ENCODE measurements around the gene BPGM. TPM values are rescaled to one million over a fixed set of nuclear protein-coding genes. Genes with fewer than 3 reads are reported as not detected.

BPGM gene
- total RNA-seq, 4 donors from 2014 or later, result 11.1 to 14.0 (median 12.4) TPM

DNA sequence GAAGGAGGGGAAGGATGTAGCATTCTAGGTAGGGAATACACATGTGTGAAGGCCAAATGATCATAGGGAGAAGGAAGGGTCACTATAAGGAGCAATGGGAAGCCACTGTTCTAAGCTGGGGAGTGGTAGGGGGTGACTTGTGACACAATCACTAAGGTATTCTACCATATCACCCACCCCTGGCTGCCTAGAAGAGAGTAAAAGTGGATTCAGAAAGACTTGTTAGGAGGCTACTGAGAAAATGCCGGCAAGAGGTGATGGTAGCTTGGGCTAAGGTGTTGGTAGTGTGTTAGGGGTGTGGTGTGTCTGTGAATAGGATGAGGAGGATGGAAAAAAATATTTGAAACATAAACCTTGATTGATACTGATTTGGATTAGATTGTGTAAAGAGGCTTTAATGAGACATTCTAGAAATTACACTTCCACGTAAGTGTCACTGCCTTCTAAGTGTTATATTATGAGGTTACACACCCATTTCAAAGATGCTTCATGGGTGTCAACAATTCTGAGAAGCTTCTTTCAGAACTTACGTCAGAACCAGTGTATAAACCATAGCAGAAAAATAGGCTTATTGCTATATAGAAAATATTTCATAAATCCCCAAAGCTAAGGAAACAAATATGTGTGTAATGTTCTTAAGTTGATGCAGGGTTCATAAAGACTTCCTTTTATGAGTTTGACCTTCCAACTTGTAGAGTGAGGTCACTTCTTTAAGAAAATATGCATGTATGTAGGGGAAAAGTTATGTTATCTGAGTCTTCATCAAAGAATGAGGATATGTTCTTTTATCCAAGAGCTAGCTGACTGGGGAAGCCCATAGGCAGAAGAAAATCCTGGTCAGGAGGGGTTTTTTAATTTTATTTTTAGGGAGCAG, 5.6 kb upstream of the BPGM start:
- TF ChIP-seq, protein P1, sequence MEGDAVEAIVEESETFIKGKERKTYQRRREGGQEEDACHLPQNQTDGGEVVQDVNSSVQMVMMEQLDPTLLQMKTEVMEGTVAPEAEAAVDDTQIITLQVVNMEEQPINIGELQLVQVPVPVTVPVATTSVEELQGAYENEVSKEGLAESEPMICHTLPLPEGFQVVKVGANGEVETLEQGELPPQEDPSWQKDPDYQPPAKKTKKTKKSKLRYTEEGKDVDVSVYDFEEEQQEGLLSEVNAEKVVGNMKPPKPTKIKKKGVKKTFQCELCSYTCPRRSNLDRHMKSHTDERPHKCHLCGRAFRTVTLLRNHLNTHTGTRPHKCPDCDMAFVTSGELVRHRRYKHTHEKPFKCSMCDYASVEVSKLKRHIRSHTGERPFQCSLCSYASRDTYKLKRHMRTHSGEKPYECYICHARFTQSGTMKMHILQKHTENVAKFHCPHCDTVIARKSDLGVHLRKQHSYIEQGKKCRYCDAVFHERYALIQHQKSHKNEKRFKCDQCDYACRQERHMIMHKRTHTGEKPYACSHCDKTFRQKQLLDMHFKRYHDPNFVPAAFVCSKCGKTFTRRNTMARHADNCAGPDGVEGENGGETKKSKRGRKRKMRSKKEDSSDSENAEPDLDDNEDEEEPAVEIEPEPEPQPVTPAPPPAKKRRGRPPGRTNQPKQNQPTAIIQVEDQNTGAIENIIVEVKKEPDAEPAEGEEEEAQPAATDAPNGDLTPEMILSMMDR (IDR thresholded peaks at IDR 0.05; ENCODE audit: low read depth), result no peak

GRCh38 chr7:134643131-134643530, 3.5 kb upstream of the BPGM start:
- TF ChIP-seq, protein P1 (IDR thresholded peaks at IDR 0.05; ENCODE audit: low read depth), result no peak

DNA sequence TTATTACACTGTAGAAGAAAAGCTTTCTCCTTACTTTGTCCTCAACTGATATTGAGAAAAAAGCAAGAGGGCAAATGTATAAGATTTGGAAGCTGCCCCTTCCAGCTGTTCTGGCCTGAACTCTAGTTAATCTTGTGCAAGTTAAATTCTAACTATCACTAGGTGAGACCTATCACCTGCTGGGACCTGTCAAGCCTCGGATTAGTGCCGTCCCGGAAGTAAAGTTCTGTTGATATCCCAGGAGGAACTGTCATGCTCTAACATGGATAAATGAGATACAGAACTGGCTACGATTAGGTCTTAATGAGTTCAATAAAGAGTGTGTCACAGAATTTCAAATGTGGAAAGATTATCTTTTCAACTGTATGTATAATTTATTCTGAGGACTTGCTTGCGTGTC, 1.2 kb upstream of the BPGM start:
- TF ChIP-seq, protein P1 (IDR thresholded peaks at IDR 0.05; ENCODE audit: low read depth), result no peak

- TF ChIP-seq, protein P1 (IDR thresholded peaks at IDR 0.05; ENCODE audit: low read depth), result no peak
Measured at GRCh38 chr7:134645935-134646334, 718 bp upstream of the BPGM start.

DNA sequence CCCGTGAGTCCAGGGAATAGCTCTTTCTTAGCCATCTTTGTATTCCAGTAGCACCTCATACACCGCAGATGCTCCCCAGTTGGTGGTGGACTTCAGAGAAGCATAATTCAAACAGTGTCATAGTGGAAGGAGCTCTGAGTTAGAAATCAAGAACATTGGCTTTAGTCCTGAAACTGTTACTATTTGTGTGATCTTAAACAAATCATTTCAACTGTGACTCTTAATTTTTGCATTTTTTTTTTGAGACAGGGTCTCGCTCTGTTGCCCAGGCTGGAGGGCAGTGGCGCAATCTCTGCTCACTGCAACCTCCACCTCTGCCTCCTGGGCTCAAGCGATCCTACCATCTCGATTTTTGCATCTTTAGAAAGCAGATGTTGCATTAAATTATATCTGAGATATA, 1.8 kb downstream of the BPGM start:
- TF ChIP-seq, protein P1 (IDR thresholded peaks at IDR 0.05; ENCODE audit: low read depth), result no peak

GRCh38 chr7:134649226-134649775, 2.6 kb downstream of the BPGM start:
- TF ChIP-seq, protein P1 (IDR thresholded peaks at IDR 0.05; ENCODE audit: low read depth), result no peak

DNA sequence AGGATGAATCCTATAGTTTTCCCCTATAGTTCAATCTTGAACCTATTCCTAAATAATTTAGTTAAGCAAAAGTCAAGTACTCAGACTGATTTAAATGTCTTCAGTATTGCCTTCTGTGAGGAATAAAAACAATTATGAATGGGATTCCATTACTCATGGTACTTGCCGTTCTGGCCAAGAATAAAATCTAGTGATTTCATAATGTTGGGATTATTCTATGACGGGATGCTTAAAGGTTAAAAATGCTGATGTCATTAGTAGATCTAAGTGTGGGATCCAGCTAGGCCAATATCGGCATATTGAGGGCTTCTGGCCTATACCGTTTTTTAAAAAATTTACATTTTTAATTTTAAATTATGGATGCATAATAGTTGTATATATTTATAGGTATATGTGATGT, 5.3 kb downstream of the BPGM start:
- TF ChIP-seq, protein P1 (IDR thresholded peaks at IDR 0.05; ENCODE audit: low read depth), result no peak

Measured in subcutaneous adipose tissue (tissue), 4 donors.